ENCODE measurements around the gene ZNF558. TPM values are rescaled to one million over a fixed set of nuclear protein-coding genes. Genes with fewer than 3 reads are reported as not detected.
"Not testable (repeated sequence)": the region's sequence is repeated elsewhere in the genome, so short reads cannot be mapped to it uniquely, and the experiment has no call there.

Gene ZNF558
- total RNA-seq, 1 donor from 2014 or later: 18.5 TPM

GRCh38 chr19:8806661-8807060 is 25.4 kb downstream of the ZNF558 start:
- no peak for DNase-seq (ENCODE audit: low spot score)

- no peak for DNase-seq (ENCODE audit: low spot score)
Observed at GRCh38 chr19:8794823-8795222, 37.3 kb downstream of the ZNF558 start.

GRCh38 chr19:8773587-8773986 is 58.5 kb downstream of the ZNF558 start:
- not testable (repeated sequence) for DNase-seq (ENCODE audit: low spot score)

- not testable (repeated sequence) for DNase-seq (ENCODE audit: low spot score)
Observed at GRCh38 chr19:8769265-8769664, 62.8 kb downstream of the ZNF558 start.

GRCh38 chr19:8767257-8767656 is 64.8 kb downstream of the ZNF558 start:
- DNase-seq (ENCODE audit: low spot score): not testable (repeated sequence)

Other genes with a start within 250 kb of the ZNF558 start
- gene ADAMTS10, start 221.6 kb downstream of the ZNF558 start, total RNA-seq: 19.0 TPM
- gene NFILZ, start 201.7 kb downstream of the ZNF558 start, total RNA-seq: not detected
- not detected for gene ACTL9, start 133.5 kb downstream of the ZNF558 start, total RNA-seq
- gene OR2Z1, start 110.7 kb downstream of the ZNF558 start, total RNA-seq: not detected
- gene MBD3L1, start 73 bp upstream of the ZNF558 start, total RNA-seq: not detected
- 0.90 TPM for gene MUC16, start 178.1 kb upstream of the ZNF558 start, total RNA-seq

Data from mesenteric fat pad (tissue), 1 donor.